HepG2 (cell line): ENCODE data around the gene CLDN7. TPM values are rescaled to one million over a fixed set of nuclear protein-coding genes. Genes with fewer than 3 reads are reported as not detected.
A peak's percentile ranks its signal among the peaks of the same experiment; 100 is the strongest.

Experiments
- ATAC-seq: fragments of 200-7000 bp; cut with Tn5 transposase; 3 replicates; pipeline ENCODE4 v1.9.1; 2020; ENCODE audit warnings: mild to moderate bottlenecking, moderate library complexity
- BruUV-seq: library from RNA; stranded (reverse); fragments of 400-500 nt; replicated peaks from 2 replicates; lab custom pipeline; 2021; lab: Mats Ljungman, UMichigan
- CTCF ChIA-PET: fragments of 300-600 bp; formaldehyde crosslinking; extraction: SDS; loops from one replicate; lab custom pipeline; 2021; ENCODE audit warnings: low total read pairs, inconsistent platforms, low intra/inter-chr PET ratio; lab: Yijun Ruan, JAX
- POLR2A ChIA-PET: fragments of 350-600 bp; sonication (Branson Sonifier 250); formaldehyde crosslinking; loops from one replicate; lab custom pipeline; 2020; ENCODE audit warnings: antibody characterized with exemption, inconsistent platforms; lab: Yijun Ruan, JAX
- DNase-seq: peaks from one replicate; pipeline ENCODE4 v3.0.0-alpha.2; 2015; ENCODE audit warnings: low spot score
- FAIRE-seq: peaks from 3 replicates; lab custom pipeline; 2011; peaks lifted over from hg19 to GRCh38; lab: Jason Lieb, UNC
- H2AFZ ChIP-seq: one replicate; pipeline ENCODE4 v1.6.1; 2011; ENCODE audit warnings: low read length, inconsistent platforms
- H3K27ac ChIP-seq: fragments of 300-600 bp; 3 replicates; pipeline ENCODE4 v1.8.0; 2011; ENCODE audit warnings: mixed run types, mild to moderate bottlenecking, mixed read lengths, low read length, inconsistent platforms; ENCODE audit not compliant: insufficient read depth; ENCODE audit errors: extremely low read length
- H3K27me3 ChIP-seq, 2 experiments: fragments of 200-600 bp in 1 of 2; 2 replicates in 1 of 2; 3 replicates in 1 of 2; pipeline versions ENCODE4 v1.6.0 to v1.8.0; 2011; ENCODE audit warnings: low read length in 2 of 2, mild to moderate bottlenecking in 2 of 2, moderate library complexity in 2 of 2, inconsistent platforms in 1 of 2; ENCODE audit not compliant: insufficient read depth in 2 of 2, control insufficient read depth in 1 of 2
- H3K36me3 ChIP-seq, 2 experiments: fragments of 200-600 bp in 1 of 2; replicated peaks in 1 of 2; 2 replicates in 1 of 2; 3 replicates in 1 of 2; pipeline versions ENCODE4 v1.5.1 to v1.8.0; 2011; ENCODE audit warnings: low read length in 2 of 2, inconsistent platforms in 1 of 2; ENCODE audit not compliant: insufficient read depth in 2 of 2, control insufficient read depth in 1 of 2
- H3K4me1 ChIP-seq: 2 replicates; pipeline ENCODE4 v1.5.1; 2012; ENCODE audit warnings: low read length, inconsistent platforms; ENCODE audit not compliant: insufficient read depth
- H3K4me2 ChIP-seq: 2 replicates; pipeline ENCODE4 v1.6.0; 2011; ENCODE audit warnings: low read depth, low read length, inconsistent platforms
- H3K4me3 ChIP-seq, 3 experiments: fragments of 200-600 bp in 1 of 3; sonication (generic), shearing (Covaris generic) in 1 of 3; replicated peaks in 1 of 3; 2 replicates each; pipeline ENCODE4 v1.5.1; 2011 to 2016; ENCODE audit warnings: low read length in 3 of 3, inconsistent platforms in 2 of 3, low read depth in 2 of 3, mild to moderate bottlenecking in 2 of 3, control low read depth in 1 of 3, mixed read lengths in 1 of 3; ENCODE audit not compliant: insufficient read depth in 1 of 3
- H3K79me2 ChIP-seq: one replicate; pipeline ENCODE4 v1.6.1; 2011; ENCODE audit warnings: low read length, inconsistent platforms; ENCODE audit not compliant: insufficient read depth
- H3K9ac ChIP-seq: 2 replicates; pipeline ENCODE4 v1.6.0; 2011; ENCODE audit warnings: mild to moderate bottlenecking, low read depth, low read length, inconsistent platforms; ENCODE audit not compliant: insufficient read depth
- H3K9me3 ChIP-seq: 2 replicates; pipeline ENCODE4 v1.5.1; 2012; ENCODE audit warnings: mild to moderate bottlenecking, low read length
- H4K20me1 ChIP-seq: 2 replicates; pipeline ENCODE4 v1.6.0; 2011; ENCODE audit warnings: inconsistent platforms, mild to moderate bottlenecking, low read length, moderate library complexity; ENCODE audit not compliant: insufficient read depth
- AGO2 ChIP-seq: fragments of 200-400 bp; formaldehyde crosslinking; optimal IDR thresholded peaks from 2 replicates; pipeline ENCODE3; 2017; ENCODE audit warnings: mild to moderate bottlenecking, low read depth, low read length, moderate library complexity
- AKAP8 ChIP-seq: sonication (generic); formaldehyde crosslinking; IDR thresholded peaks from 2 replicates; pipeline ENCODE4 v1.5.1; 2020; ENCODE audit warnings: mild to moderate bottlenecking, missing genetic modification reagents
- DPF2 ChIP-seq: sonication (generic); formaldehyde crosslinking; IDR thresholded peaks from 2 replicates; pipeline ENCODE4 v1.4.0; 2020; ENCODE audit warnings: mild to moderate bottlenecking, low read depth, missing genetic modification reagents, borderline replicate concordance
- ISX ChIP-seq: sonication (generic); formaldehyde crosslinking; conservative IDR thresholded peaks from 2 replicates; pipeline ENCODE4 v1.5.0; 2020; ENCODE audit warnings: missing genetic modification reagents
- JUN ChIP-seq: sonication (generic); formaldehyde crosslinking; IDR thresholded peaks from 2 replicates; pipeline ENCODE4 v1.4.0; 2020; ENCODE audit warnings: mild to moderate bottlenecking, missing genetic modification reagents
- KDM5A ChIP-seq: fragments of 200-600 bp; sonication (generic); IDR thresholded peaks from 2 replicates; pipeline ENCODE4 v1.7.0; 2018; ENCODE audit warnings: antibody characterized with exemption, mild to moderate bottlenecking, low read length, borderline replicate concordance
- KLF6 ChIP-seq: IDR thresholded peaks from 2 replicates; pipeline ENCODE4 v1.8.0; 2016; ENCODE audit warnings: missing biosample characterization, missing genetic modification reagents
- POLR2AphosphoS5 ChIP-seq: IDR thresholded peaks from 2 replicates; pipeline ENCODE4 v1.6.1; 2012; ENCODE audit warnings: low read depth, low read length
- SAP130 ChIP-seq: IDR thresholded peaks from 2 replicates; pipeline ENCODE4 v1.6.1; 2016; ENCODE audit warnings: low read depth
- SNAPC2 ChIP-seq: sonication (generic); formaldehyde crosslinking; IDR thresholded peaks from 2 replicates; pipeline ENCODE4 v1.8.1; 2022; ENCODE audit warnings: mild to moderate bottlenecking, missing genetic modification reagents
- SP1 ChIP-seq, 2 experiments: fragments of 450-650 bp in 1 of 2; sonication (generic) in 1 of 2; formaldehyde crosslinking in 1 of 2; IDR thresholded peaks; 2 replicates each; pipeline versions ENCODE4 v1.4.0 to v1.6.1; 2016 to 2020; ENCODE audit warnings: missing genetic modification reagents in 1 of 2
- THAP11 ChIP-seq: IDR thresholded peaks from 2 replicates; pipeline ENCODE4 v1.6.1; 2016; ENCODE audit warnings: missing biosample characterization, missing genetic modification reagents
- ZEB1 ChIP-seq: IDR thresholded peaks from 2 replicates; pipeline ENCODE4 v1.6.1; 2012; ENCODE audit warnings: mild to moderate bottlenecking, low read depth, inconsistent platforms; ENCODE audit not compliant: insufficient replicate concordance
- ZFX ChIP-seq: sonication (generic); formaldehyde crosslinking; IDR thresholded peaks from 2 replicates; pipeline ENCODE4 v1.4.0; 2020; ENCODE audit warnings: mild to moderate bottlenecking, low read depth, missing genetic modification reagents, moderate library complexity
- ZNF121 ChIP-seq: sonication (generic); formaldehyde crosslinking; IDR thresholded peaks from 2 replicates; pipeline ENCODE4 v1.5.0; 2020; ENCODE audit warnings: mild to moderate bottlenecking, missing genetic modification reagents
- WGBS: methylation state at CpG from one replicate; pipeline ENCODE4 v1.1.6; 2017; ENCODE audit warnings: low lambda C conversion rate; 5-methylcytosine and 5-hydroxymethylcytosine counted together
- in situ Hi-C: cut with HindIII; loops from 2 replicates; pipeline ENCODE4 v1.10.0; 2017; ENCODE audit warnings: low pct_unique_long_range_greater_than_20kb; ENCODE audit not compliant: extremely low pct_ligation_motif_present
- intact Hi-C: fragments of 100-400 bp; cut with micrococcal nuclease; formaldehyde crosslinking; loops from one replicate; pipeline ENCODE4 v1.10.0; 2022; ENCODE audit not compliant: unreplicated experiment
- polyA plus RNA-seq, 8 experiments: library from polyadenylated mRNA; depleted of rRNA in 3 of 8; stranded (reverse) in 7 of 8; unstranded in 1 of 8; fragments of >200 nt; fragmentation: Illumina TruSeq in 4 of 8; extraction: Trizol in 4 of 8; gene quantifications; 2 replicates each; pipeline versions ENCODE4 v1.2.1 to v1.2.3, GENCODE V29; 2011 to 2016; ENCODE audit warnings: low read depth in 4 of 8, missing spikeins in 1 of 8, mixed read lengths in 1 of 8; ENCODE audit not compliant: insufficient read depth in 1 of 8
- total RNA-seq, 5 experiments: library from RNA; depleted of rRNA; stranded (reverse); fragments of >200 nt; fragmentation: Illumina TruSeq; extraction: Trizol; gene quantifications; 2 replicates each; pipeline ENCODE4 v1.2.3, GENCODE V29; 2016; ENCODE audit warnings: low read depth in 1 of 5
- TF ChIP-seq, protein P1 (sequence below): IDR thresholded peaks from 2 replicates; pipeline ENCODE4 v1.6.1; 2018; ENCODE audit warnings: missing genetic modification reagents, mild to moderate bottlenecking, missing compliant biosample characterization
- TF ChIP-seq, protein P2 (sequence below): sonication (generic); formaldehyde crosslinking; IDR thresholded peaks from 2 replicates; pipeline ENCODE4 v1.9.0; 2022; ENCODE audit warnings: missing genetic modification reagents, mild to moderate bottlenecking, borderline replicate concordance
- TF ChIP-seq, protein P3 (sequence below): sonication (generic); formaldehyde crosslinking; IDR thresholded peaks from 2 replicates; pipeline ENCODE4 v1.5.1; 2020; ENCODE audit warnings: missing genetic modification reagents, mild to moderate bottlenecking, borderline replicate concordance
- TF ChIP-seq, protein P4 (sequence below): sonication (generic); formaldehyde crosslinking; IDR thresholded peaks from 2 replicates; pipeline ENCODE4 v1.4.0; 2020; ENCODE audit warnings: missing genetic modification reagents

Gene CLDN7
- total and polyA plus RNA-seq, 2 of the 13 experiments (the other 11 are each of a cell fraction or from before 2014, with no cell fraction given): not detected

DNA sequence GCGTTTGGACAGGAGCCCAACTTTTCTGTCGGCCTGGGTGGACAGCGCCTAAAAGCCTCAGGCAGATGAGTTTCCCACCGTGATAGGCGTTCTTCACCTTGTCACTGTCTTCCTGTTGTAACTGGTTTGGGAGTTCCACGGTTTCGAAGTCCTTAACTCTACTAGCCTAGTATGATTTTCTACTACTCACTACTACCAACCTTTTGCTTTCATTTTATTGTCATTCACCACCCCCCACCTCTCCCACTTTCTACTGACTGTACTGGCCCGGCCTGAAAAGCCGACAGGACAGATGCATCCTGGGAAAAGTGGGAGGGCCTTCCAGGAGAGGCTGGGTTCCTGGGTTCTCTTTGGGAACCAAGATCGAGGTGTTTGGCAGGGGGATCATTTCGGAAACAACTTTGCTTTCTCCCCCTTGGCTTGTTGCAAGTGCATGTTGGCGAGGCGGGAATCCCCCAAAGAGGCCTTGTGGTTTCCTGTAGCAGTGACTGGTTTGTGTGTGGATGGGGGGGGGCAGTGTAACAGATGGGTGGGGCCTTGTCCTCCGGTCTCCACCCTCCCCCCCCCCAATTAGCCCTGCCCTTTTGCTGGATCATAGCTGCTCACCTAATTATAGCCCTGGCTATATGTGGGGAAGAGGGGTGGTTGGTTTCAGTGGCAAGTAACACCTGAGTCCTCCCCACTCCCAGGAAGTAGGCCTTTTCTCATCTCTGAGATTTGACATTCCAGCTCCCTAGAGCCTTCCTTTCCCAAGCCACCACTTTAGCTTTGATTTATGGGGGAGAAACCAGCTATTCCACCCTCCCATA, 46.6 kb upstream of the CLDN7 start:
- ATAC-seq: peak; percentile 40
- Histone ChIP-seq H3K9me3 (no peaks in the 10 kb centered on the region), H3K4me3 (peak overlapping the region; percentile 64 to 84 (median 77)), H3K36me3 (peaks cover 21 to 43% of the 10 kb centered on the region in 2 experiments), H3K4me1 (peaks cover 55% of the 10 kb centered on the region), H3K9ac (peak overlapping the region; percentile 94), H4K20me1 (peaks cover 48% of the 10 kb centered on the region), H3K27ac (peak overlapping the region; percentile 96), H3K79me2 (peaks cover 43% of the 10 kb centered on the region), H2AFZ (no peak overlapping the region), H3K4me2 (peak overlapping the region; percentile 90), H3K27me3 (no peaks in the 10 kb centered on the region)
- POLR2A ChIA-PET: interaction anchor here (0.7 to 3.0 kb wide), 5 partner anchors 21 to 95 kb away, joined by 3 to 17 read pairs (median 3); partner anchors contain the start of genes ACADVL, DLG4, NEURL4 and SLC2A4
- CTCF ChIA-PET: no interaction called here
- WGBS: 0% methylated on average over 9 of the region's 14 CpGs
- peak; percentile 80 for FAIRE-seq
- DNase-seq: peak; percentile 79
- intact Hi-C loops (no loop called here), in situ Hi-C loops (no loop called here)
- BruUV-seq: TSS peak; percentile 85
- TF ChIP-seq ISX (CRISPR knock-in tag) (no peak), SP1 (IDR thresholded peaks at IDR 0.05) (no peak), SP1 (CRISPR knock-in tag; IDR thresholded peaks at IDR 0.05) (peak; percentile 49; the same call in 1 of the 2 replicates), THAP11 (CRISPR knock-in tag) (peak; percentile 19; the same call in 1 of the 2 replicates), ZNF121 (CRISPR knock-in tag) (peak; percentile 83), ZEB1 (peak; percentile 2), KLF6 (0 out of 2 replicates have a peak, but pooled peaks have one; percentile 23), DPF2 (CRISPR knock-in tag) (no peak), SNAPC2 (no peak), AKAP8 (CRISPR knock-in tag) (peak; percentile 6; the same call in 1 of the 2 replicates), ZFX (CRISPR knock-in tag) (peak; percentile 65), AGO2 (no peak), SAP130 (CRISPR knock-in tag) (peak; percentile 52; the same call in 1 of the 2 replicates), POLR2AphosphoS5 (peak; percentile 72), JUN (CRISPR knock-in tag) (no peak), KDM5A (peak; percentile 65; the same call in 1 of the 2 replicates)
- TF ChIP-seq, protein P1, sequence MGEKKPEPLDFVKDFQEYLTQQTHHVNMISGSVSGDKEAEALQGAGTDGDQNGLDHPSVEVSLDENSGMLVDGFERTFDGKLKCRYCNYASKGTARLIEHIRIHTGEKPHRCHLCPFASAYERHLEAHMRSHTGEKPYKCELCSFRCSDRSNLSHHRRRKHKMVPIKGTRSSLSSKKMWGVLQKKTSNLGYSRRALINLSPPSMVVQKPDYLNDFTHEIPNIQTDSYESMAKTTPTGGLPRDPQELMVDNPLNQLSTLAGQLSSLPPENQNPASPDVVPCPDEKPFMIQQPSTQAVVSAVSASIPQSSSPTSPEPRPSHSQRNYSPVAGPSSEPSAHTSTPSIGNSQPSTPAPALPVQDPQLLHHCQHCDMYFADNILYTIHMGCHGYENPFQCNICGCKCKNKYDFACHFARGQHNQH: no peak
- TF ChIP-seq, protein P2, sequence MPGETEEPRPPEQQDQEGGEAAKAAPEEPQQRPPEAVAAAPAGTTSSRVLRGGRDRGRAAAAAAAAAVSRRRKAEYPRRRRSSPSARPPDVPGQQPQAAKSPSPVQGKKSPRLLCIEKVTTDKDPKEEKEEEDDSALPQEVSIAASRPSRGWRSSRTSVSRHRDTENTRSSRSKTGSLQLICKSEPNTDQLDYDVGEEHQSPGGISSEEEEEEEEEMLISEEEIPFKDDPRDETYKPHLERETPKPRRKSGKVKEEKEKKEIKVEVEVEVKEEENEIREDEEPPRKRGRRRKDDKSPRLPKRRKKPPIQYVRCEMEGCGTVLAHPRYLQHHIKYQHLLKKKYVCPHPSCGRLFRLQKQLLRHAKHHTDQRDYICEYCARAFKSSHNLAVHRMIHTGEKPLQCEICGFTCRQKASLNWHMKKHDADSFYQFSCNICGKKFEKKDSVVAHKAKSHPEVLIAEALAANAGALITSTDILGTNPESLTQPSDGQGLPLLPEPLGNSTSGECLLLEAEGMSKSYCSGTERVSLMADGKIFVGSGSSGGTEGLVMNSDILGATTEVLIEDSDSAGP (CRISPR knock-in tag): peak; percentile 16; the same call in 1 of the 2 replicates
- TF ChIP-seq, protein P3, sequence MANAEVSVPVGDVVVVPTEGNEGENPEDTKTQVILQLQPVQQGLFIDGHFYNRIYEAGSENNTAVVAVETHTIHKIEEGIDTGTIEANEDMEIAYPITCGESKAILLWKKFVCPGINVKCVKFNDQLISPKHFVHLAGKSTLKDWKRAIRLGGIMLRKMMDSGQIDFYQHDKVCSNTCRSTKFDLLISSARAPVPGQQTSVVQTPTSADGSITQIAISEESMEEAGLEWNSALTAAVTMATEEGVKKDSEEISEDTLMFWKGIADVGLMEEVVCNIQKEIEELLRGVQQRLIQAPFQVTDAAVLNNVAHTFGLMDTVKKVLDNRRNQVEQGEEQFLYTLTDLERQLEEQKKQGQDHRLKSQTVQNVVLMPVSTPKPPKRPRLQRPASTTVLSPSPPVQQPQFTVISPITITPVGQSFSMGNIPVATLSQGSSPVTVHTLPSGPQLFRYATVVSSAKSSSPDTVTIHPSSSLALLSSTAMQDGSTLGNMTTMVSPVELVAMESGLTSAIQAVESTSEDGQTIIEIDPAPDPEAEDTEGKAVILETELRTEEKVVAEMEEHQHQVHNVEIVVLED (CRISPR knock-in tag): peak; percentile 15; the same call in 1 of the 2 replicates
- TF ChIP-seq, protein P4, sequence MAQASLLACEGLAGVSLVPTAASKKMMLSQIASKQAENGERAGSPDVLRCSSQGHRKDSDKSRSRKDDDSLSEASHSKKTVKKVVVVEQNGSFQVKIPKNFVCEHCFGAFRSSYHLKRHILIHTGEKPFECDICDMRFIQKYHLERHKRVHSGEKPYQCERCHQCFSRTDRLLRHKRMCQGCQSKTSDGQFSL: peak; percentile 93
